Esophagus muscularis mucosa (tissue), 4 donors: ENCODE measurements around the gene COL25A1. TPM values are rescaled to one million over a fixed set of nuclear protein-coding genes. Genes with fewer than 3 reads are reported as not detected.

ENCODE experiments used
- DNase-seq: peaks from one replicate; pipeline ENCODE4 v3.0.0-alpha.2; 2017; ENCODE audit errors: extremely low spot score
- H3K27ac ChIP-seq, 4 donors: fragments of 200-600 bp; sonication (generic); replicated peaks in 1 of 4; 1 replicate in 3 of 4; 2 replicates in 1 of 4; pipeline ENCODE4 v1.5.1; 2016 to 2019; ENCODE audit warnings: mild to moderate bottlenecking in 1 of 4
- H3K27me3 ChIP-seq, 4 donors: fragments of 200-600 bp; sonication (generic); one replicate each; pipeline versions ENCODE4 v1.5.1 to v1.6.0; 2016 to 2019
- H3K36me3 ChIP-seq, 4 donors: fragments of 200-600 bp; sonication (generic); one replicate each; pipeline ENCODE4 v1.5.1; 2016 to 2019
- H3K4me1 ChIP-seq, 4 donors: fragments of 200-600 bp; sonication (generic); one replicate each; pipeline ENCODE4 v1.5.1; 2016 to 2019
- H3K4me3 ChIP-seq, 4 donors: fragments of 200-600 bp; sonication (generic); 1 replicate in 2 of 4; 2 replicates in 2 of 4; pipeline ENCODE4 v1.5.1; 2016 to 2019; ENCODE audit warnings: mild to moderate bottlenecking in 4 of 4, moderate library complexity in 1 of 4
- H3K9me3 ChIP-seq, 4 donors: fragments of 200-600 bp; sonication (generic); 1 replicate in 3 of 4; 2 replicates in 1 of 4; pipeline ENCODE4 v1.5.1; 2016 to 2019
- EP300 ChIP-seq: sonication (generic); formaldehyde crosslinking; IDR thresholded peaks from one replicate; pipeline ENCODE4 v1.6.1; 2017; ENCODE audit warnings: antibody characterized with exemption
- POLR2A ChIP-seq: fragments of 450-650 bp; IDR thresholded peaks from one replicate; pipeline ENCODE4 v1.6.1; 2017; ENCODE audit warnings: antibody characterized with exemption, moderate library complexity, mild to moderate bottlenecking, low read depth
- POLR2AphosphoS5 ChIP-seq, 2 donors: sonication (generic); formaldehyde crosslinking; IDR thresholded peaks; one replicate each; pipeline ENCODE4 v1.6.1; 2017; ENCODE audit warnings: antibody characterized with exemption in 2 of 2
- WGBS: methylation state at CpG from one replicate; pipeline ENCODE4 v1.1.5; 2018; 5-methylcytosine and 5-hydroxymethylcytosine counted together
- intact Hi-C: fragments of 100-400 bp; cut with DNase I; formaldehyde crosslinking; loops from one replicate; pipeline ENCODE4 v1.15.1; 2023
- total RNA-seq, 4 donors: library from RNA; depleted of rRNA; stranded (reverse); fragments of >200 nt; gene quantifications; one replicate each; pipeline versions ENCODE4 v1.1.0 to v1.2.1, GENCODE V29; 2016
- TF ChIP-seq, protein P1 (sequence below), 3 experiments: fragments of 200-600 bp in 2 of 3; fragments of 450-650 bp in 1 of 3; sonication (generic) in 2 of 3; IDR thresholded peaks; one replicate each; pipeline ENCODE4 v1.5.1; 2017 to 2019; ENCODE audit warnings: antibody characterized with exemption in 3 of 3, mild to moderate bottlenecking in 2 of 3, moderate library complexity in 1 of 3

COL25A1 gene
- total RNA-seq, 4 donors from 2014 or later, result 1.0 to 3.7 (median 2.0) TPM

DNA sequence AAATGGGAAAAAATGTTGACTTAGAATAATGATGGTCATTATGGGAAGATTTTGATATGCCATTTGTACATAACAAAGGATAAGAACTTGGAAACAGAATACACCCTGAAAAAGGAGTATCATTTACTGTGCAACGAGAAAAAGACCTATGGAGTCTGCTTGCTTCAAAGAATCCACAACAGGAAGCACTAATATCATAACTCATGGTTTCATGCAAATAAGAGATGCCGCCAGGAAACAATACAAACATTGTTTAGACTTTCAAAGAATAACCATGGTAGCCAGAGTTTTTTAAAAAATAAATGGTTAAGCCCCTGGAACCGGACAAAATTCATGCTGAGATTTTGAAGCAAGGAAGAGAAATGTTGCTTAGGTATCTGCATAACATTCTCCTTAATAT lies 399.7 kb downstream of the COL25A1 start:
- TF ChIP-seq, protein P1, sequence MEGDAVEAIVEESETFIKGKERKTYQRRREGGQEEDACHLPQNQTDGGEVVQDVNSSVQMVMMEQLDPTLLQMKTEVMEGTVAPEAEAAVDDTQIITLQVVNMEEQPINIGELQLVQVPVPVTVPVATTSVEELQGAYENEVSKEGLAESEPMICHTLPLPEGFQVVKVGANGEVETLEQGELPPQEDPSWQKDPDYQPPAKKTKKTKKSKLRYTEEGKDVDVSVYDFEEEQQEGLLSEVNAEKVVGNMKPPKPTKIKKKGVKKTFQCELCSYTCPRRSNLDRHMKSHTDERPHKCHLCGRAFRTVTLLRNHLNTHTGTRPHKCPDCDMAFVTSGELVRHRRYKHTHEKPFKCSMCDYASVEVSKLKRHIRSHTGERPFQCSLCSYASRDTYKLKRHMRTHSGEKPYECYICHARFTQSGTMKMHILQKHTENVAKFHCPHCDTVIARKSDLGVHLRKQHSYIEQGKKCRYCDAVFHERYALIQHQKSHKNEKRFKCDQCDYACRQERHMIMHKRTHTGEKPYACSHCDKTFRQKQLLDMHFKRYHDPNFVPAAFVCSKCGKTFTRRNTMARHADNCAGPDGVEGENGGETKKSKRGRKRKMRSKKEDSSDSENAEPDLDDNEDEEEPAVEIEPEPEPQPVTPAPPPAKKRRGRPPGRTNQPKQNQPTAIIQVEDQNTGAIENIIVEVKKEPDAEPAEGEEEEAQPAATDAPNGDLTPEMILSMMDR (IDR thresholded peaks at IDR 0.05), result no peak
- TF ChIP-seq EP300 (no peak), POLR2AphosphoS5 (IDR thresholded peaks at IDR 0.05) (no peak), POLR2A (no peak)
- no peak overlapping the region for H3K4me3 ChIP-seq
- H3K4me1 ChIP-seq, result no peaks in the 10 kb centered on the region
- no peak for DNase-seq
- no peak overlapping the region for H3K27ac ChIP-seq
- no peaks in the 10 kb centered on the region for H3K36me3 ChIP-seq
- H3K9me3 ChIP-seq, result no peaks in the 10 kb centered on the region
- 68% methylated on average over 3 of the region's 3 CpGs for WGBS
- intact Hi-C loops, result no loop called here
- no peaks in the 10 kb centered on the region for H3K27me3 ChIP-seq

DNA sequence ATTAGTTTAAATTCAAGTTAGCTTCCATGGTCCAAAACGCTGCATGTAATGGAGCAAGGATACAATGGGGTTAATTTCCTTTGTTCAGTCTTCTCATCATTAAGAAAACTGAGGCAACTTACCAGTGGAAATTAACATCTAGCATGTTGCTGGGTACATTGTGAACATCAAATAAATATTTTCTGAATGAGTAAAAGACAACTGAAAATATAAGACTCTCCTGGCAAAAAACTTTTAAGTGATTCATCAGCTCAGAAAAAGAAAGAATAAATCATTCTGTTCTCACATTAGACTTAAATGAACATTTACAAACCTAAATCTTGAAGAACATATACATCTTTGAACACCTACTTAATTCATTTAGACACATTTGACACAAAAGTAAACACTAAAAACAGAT lies 401.2 kb downstream of the COL25A1 start:
- H3K27ac ChIP-seq, result no peak overlapping the region
- no peak for DNase-seq
- no peaks in the 10 kb centered on the region for H3K27me3 ChIP-seq
- intact Hi-C loops, result no loop called here
- H3K9me3 ChIP-seq, result no peaks in the 10 kb centered on the region
- H3K36me3 ChIP-seq, result no peaks in the 10 kb centered on the region
- 93% methylated on average over 1 of the region's 1 CpG for WGBS
- H3K4me3 ChIP-seq, result no peak overlapping the region
- H3K4me1 ChIP-seq, result no peaks in the 10 kb centered on the region
- TF ChIP-seq EP300 (no peak), POLR2A (no peak)

DNA sequence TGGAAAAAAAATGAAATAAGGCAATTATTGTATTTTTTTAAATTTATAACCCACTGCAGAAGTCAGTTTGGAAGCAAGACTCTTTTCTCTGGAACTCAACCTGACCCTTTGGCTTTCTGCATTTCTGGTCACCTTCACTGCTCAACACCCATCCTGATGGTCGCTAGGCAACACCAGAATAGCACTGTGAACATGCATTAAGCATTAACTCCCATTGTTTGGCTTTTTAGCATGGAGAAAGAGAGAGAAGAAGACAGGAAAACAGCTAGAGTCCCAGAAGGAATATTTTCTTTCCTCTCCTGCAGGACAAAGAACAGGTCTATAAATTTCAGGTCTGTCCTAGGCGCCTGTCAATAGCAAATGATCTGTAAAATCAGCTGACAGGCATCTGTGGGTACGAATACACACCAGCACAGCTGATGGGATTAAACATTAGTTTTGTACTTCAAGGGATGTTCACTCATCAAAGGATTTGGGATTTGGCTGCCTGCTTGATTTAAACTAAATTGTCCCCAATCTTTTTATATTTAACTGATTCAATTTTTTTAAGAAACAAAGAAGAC lies 402.4 kb downstream of the COL25A1 start:
- intact Hi-C loops, result no loop called here
- 81% methylated on average over 3 of the region's 3 CpGs for WGBS
- no peaks in the 10 kb centered on the region for H3K27me3 ChIP-seq
- no peak overlapping the region for H3K4me3 ChIP-seq
- no peaks in the 10 kb centered on the region for H3K36me3 ChIP-seq
- DNase-seq, result no peak
- no peaks in the 10 kb centered on the region for H3K9me3 ChIP-seq
- H3K27ac ChIP-seq, result no peak overlapping the region
- TF ChIP-seq, protein P1 (IDR thresholded peaks at IDR 0.05), result no peak
- TF ChIP-seq POLR2A (no peak), EP300 (no peak), POLR2AphosphoS5 (IDR thresholded peaks at IDR 0.05) (no peak)
- H3K4me1 ChIP-seq, result no peaks in the 10 kb centered on the region

DNA sequence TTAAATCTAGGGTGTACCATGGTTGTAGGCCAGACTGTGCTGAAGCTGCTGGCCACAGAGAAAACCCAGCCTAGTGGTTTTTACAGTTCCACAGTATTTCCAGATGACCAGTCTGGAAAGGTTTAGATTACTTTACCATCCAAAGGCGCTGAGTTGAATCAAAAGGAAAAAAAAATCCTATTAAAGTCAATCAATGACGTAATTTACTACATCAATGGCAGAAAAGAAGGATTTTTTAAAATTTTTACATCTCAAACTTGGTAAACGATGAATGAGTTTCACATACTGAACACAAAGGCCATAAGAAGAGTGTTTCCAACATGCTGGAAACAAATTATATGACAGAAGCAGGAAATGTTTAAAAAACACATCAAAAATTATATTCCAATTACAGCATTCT lies 409.0 kb downstream of the COL25A1 start:
- no peak for TF ChIP-seq EP300
- TF ChIP-seq POLR2AphosphoS5 (IDR thresholded peaks at IDR 0.05), result no peak
- TF ChIP-seq, protein P1 (IDR thresholded peaks at IDR 0.05), result no peak
- no peak for TF ChIP-seq POLR2A
- Histone ChIP-seq H3K27ac (no peak overlapping the region), H3K36me3 (no peaks in the 10 kb centered on the region), H3K27me3 (no peaks in the 10 kb centered on the region), H3K4me3 (no peak overlapping the region), H3K4me1 (no peaks in the 10 kb centered on the region), H3K9me3 (no peaks in the 10 kb centered on the region)
- 87% methylated on average over 3 of the region's 3 CpGs for WGBS
- intact Hi-C loops, result no loop called here
- DNase-seq, result no peak

DNA sequence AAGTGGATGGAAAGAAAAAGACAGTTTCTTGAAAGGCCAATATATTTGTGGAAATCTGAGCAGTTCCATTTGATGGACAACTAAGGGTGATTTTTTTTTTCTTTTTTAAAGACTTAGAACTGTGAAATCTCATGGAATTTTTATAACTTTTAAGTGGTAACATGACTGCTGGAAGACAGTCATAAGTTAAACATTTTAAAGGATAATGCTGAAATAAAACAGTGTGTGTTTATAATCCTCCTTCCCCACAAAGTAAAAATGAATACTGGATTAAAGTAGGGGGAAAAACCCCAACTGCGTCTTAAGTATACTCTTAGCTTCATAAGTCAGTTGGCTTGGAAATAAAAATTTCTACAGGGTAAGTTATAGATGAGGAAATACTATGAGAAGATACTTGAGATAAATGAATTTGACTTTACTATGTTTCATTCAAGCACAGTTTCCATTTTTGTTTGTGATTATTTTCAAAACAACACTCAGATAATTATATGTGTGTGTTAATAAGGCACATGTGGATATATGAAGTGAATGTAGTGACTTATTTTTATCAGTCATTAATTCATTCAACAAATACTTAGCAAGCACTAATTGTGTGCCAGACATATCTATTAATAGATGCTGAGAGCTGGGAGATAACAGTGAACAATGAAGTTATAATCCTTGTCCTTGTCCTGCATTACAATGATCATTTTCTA lies 410.4 kb downstream of the COL25A1 start:
- Histone ChIP-seq H3K4me3 (no peak overlapping the region), H3K36me3 (no peaks in the 10 kb centered on the region), H3K9me3 (no peaks in the 10 kb centered on the region), H3K4me1 (no peaks in the 10 kb centered on the region), H3K27ac (no peak overlapping the region), H3K27me3 (no peaks in the 10 kb centered on the region)
- TF ChIP-seq POLR2AphosphoS5 (IDR thresholded peaks at IDR 0.05) (no peak), EP300 (no peak), POLR2A (no peak)
- TF ChIP-seq, protein P1 (IDR thresholded peaks at IDR 0.05), result no peak
- 63% methylated on average over 1 of the region's 1 CpG for WGBS
- intact Hi-C loops, result no loop called here
- DNase-seq, result no peak
